ENCODE data around the gene USP34.
"Not testable (repeated sequence)": the region's sequence is repeated elsewhere in the genome, so short reads cannot be mapped to it uniquely, and the experiment has no call there.

USP34 gene

DNA sequence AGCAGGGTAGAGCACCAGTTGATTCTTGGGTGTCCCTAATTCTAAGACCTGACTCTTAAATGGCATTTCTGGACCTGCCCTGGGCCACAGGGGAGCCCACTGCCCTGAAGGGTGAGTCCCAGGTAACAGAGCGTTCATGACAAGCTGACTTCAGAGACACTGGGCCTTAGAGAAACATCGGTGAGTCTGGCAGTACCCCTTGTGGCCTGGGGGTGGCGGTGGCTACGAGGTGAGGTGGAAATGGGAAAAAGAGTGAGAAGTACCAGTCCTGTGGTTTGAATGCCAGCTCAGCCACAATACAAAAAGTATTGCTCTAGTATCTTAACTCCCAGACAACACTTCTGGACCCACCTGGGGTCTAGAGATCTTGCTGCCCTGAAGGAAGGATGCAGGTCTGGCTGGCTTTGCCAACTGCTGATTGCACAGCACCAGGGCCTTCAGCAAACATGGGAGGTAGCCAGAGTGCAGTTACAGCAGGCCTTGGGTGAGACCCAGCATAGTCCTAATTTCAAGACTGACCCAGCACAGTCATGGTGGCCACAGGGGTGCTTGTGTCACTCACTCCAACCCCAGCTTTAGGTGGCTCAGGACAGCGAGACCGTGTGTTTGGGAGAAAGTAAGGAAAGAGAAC, 44.5 kb downstream of the USP34 start:
- peak; percentile 67 for DNase-seq (ENCODE audit: low read depth)

DNA sequence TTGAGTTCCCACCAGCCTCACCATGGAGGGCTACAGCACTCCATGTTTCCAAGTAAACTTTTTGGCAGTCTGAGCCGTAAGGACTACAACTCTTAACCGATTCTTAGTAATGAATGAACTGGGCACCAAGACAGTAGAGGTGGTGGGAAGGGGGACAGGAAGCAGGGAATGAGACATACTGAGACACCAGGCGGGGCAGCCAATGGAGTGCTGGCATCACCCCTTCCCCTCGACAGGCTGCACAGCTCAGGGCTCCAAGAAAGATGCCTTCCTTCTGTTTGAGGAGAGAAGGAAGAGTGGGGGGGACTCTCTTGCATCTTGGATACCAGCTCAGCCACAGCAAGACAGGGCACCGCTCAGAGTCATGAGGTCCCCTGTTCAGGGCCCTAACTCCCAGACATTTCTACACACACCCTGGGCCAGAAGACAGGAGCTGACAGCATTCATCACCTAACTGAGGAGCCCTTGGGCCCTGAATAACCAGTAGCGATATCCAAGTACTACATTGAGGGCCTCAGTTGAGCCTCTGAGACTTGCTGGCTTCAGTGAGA, 45.2 kb downstream of the USP34 start:
- no peak for DNase-seq (ENCODE audit: low read depth)

DNA sequence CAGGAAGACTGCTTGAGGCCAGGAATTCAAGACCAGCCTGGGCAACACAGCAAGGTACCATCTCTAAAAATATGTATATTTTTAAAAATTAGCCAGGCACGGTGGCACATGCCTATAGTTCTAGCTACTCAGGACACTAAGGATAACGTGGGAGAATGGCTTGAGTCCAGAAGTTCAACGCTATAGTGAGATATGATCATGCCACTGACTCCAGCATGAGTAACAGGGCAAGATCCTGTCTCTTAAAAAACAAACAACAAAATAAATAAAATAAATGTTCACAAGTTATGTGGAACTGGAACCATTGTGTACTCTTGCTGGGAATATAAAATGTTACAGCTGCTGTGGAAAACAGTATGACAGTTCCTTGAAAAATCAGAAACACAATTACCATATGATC, 47.2 kb downstream of the USP34 start:
- no peak for DNase-seq (ENCODE audit: low read depth)

DNA sequence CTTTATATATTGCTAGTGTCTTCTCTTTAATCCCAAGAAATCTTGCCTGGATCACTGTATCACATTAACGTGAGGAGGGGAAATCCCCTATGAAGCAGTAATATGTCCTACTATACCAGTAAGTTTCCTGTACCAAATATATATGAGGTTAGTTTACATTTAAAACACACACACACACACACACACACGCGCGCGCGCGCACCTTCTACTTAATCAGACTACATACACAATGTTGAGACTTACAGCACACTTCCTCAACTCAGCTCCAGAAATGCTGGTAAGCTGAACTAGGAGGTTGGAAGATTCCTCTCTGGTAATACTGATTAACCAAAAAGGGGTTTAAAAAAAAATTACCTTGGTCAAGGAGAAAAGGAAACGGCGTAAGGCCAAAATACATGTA, 49.3 kb downstream of the USP34 start:
- no peak for DNase-seq (ENCODE audit: low read depth)

DNA sequence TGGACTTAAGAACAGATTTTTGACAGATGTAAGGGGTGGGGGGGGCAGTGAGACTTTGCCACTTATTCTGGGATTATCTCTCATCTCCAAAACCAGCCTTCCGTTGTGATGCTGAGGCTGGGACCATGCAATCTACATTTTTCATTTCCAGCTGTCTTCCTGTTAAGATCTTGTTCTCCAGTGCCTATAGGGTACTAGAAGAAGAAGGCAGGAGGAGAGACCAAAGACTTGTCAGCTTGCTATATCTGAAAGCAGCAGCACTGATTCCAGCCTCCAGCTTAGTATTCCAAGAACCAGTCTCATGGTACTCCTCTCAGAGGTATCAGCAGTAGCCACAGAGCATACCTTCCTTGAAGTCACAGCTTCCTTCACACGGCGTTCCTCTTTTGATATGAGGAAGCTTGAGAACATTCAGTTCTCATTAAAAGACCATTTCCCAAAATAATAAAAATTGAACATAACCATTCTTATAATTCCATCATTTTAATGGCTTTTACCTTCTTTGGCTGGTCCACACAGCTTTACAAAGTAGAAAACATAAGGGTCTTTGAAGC, 49.8 kb downstream of the USP34 start:
- DNase-seq (ENCODE audit: low read depth) = no peak

- no peak for DNase-seq (ENCODE audit: low read depth)
Measured at GRCh38 chr2:61419570-61419969, 51.3 kb downstream of the USP34 start.

DNA sequence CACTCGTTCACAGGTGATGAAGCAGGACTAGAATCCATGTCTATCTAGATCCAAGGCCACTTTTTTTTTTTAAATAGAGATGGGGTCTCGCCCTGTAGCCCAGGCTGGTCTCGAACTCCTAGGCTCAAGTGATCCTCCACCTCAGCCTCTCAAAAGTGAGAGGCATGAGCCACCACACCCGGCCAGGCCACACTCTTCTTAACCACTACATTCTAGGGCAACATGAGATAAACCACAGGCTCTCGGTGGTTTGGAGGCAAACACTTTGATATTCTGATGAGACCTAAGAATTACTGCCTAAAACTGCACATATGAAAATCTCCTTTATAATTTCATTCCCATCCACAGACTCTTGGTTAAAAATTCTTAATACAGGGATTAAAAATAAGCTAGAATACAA, 51.8 kb downstream of the USP34 start:
- no peak for DNase-seq (ENCODE audit: low read depth)

- DNase-seq (ENCODE audit: low read depth) = no peak
Measured at GRCh38 chr2:61416871-61417645, 53.8 kb downstream of the USP34 start.

GRCh38 chr2:61415265-61415664, 55.6 kb downstream of the USP34 start:
- no peak for DNase-seq (ENCODE audit: low read depth)

- DNase-seq (ENCODE audit: low read depth) = no peak
Measured at GRCh38 chr2:61414674-61415073, 56.2 kb downstream of the USP34 start.

DNA sequence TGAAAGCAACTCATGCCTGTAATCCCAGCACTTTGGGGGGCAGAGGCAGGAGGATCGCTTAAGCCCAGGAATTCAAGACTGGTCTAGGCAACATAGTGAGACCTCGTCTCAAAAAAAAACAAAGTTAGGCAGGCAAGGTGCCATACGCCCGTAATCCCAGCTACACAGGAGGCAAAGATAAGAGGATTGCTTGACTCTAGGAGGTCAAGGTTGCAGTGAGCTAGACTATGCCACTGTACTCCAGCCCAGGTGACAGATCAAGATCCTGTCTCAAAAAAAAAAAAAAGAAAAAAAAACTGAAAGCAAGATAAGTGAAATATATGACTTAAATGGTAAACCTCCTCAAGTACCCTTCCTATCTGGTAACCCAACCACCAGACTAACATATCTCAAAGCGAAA, 59.8 kb downstream of the USP34 start:
- DNase-seq (ENCODE audit: low read depth) = no peak

GRCh38 chr2:61410185-61410584, 60.7 kb downstream of the USP34 start:
- no peak for DNase-seq (ENCODE audit: low read depth)

DNA sequence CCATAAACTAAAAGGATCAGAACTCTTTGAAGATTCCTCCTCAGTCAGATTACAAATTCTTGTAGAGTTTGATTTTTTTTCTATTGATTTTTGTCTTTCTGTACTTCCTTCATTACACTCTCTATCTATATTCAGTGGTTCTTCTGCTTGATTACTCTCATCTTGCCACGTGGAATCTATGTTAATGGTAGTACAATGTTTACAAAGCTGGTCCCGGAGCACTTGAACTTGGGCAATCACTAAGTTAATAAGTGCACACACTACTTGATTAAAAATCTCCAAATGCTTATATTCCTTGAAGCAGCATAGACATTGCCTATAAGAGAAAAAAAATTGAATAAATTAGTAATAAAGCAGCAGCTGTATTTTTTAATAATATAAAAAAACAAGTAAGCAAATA, 65.1 kb downstream of the USP34 start:
- DNase-seq (ENCODE audit: low read depth) = no peak

DNA sequence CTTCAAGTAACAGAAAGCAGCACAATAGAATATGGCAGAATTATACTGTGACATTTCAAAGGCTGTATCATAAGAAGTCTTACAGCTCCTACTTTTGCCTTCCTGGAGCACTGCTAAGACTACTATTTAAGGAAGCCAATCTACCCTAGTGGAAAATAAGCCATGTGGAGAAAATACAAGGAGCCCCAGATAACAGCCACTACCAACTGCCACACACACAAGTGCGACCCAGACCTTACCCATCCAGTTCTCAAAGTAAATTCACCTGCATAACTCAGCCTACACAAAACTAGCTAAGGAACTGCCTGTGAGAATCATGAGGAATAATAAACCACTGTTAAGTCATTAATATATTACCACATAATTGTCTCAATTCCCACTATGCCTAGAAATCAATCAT, 66.4 kb downstream of the USP34 start:
- no peak for DNase-seq (ENCODE audit: low read depth)

DNA sequence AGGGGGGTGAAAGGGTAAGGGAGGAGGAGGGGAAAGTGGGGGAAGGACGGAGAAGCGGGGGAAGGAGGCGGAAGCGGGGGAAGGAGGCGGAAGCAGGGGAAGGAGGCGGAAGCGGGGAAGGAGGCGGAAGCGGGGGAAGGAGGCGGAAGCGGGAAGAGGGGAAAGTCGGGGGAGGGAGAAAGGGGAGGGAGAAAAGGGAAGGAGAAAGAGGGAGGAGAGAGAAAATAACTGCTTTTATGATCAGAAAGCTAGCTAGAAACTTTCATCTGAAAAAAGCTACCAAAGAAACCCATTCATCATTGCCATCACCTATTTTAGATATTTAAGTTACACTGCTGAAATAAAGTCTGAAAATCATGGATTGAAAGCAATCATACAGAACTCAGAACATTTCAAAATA, 72.5 kb downstream of the USP34 start:
- no peak for DNase-seq (ENCODE audit: low read depth)

DNA sequence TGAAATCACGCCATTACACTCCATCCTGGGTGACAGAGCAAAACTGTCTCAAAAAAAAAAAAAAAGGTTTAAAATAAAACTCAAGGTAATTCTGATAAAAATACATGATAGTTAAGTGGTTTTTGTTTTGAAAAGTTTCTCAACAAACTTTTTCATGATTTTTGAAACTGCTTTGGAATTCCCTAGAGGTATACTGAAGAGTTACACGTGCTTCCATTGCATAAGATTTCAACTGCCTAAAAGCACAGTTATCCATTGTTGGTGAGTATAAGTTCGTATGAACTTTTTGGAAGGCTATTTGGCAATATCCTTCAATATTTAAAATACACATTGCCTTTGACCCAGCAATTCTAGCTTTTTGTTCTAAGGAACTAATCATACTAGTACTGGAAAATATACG, 74.9 kb downstream of the USP34 start:
- no peak for DNase-seq (ENCODE audit: low read depth)

GRCh38 chr2:61387588-61387987, 83.3 kb downstream of the USP34 start:
- not testable (repeated sequence) for DNase-seq (ENCODE audit: low read depth)

DNA sequence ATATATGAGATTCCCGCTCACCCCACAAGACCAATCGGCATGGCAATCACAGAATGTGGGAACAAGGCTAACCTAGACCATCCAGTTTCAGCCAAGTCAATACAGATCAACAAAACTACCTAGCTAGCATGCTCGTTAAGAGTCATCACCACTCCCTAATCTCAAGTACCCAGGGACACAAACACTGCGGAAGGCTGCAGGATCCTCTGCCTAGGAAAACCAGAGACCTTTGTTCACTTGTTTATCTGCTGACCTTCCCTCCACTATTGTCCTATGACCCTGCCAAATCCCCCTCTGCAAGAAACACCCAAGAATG, 90.0 kb downstream of the USP34 start:
- DNase-seq (ENCODE audit: low read depth) = not testable (repeated sequence)

DNA sequence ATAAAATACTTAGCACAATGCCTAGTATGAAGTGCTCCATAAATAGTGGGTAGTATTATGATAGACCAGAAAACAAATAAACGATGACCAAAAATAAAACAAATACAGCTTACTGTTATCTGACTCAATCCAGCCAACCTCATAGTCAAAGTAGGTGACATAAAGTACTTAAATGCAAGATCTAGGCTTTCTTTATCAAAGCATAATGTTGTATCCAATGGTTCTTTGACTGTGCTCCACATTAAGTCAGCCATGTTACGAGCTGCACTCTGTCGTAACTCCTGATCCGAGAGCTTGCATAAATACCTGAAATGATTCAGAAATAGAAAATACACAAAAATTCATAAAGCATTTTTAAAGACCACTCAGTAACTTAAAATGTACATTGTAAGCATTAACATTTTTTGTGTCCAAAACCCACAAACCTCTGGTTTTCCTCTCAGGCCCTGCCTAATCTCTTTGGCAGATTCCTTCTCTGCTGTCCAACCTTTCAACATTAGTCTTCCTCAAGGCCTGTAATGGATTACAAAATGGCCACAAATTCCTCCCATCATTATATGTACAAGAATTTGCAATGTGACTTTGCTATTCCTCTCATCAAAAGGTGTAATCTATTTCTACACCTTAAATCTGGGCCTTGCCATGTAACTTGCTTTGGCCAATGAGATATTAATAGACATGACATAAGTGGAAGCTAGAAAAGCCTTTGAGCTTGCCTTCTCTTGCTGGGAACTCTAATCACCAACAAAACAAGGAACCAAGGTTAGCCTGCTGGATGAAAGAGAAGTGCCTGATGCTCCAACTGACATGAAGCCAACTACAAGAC, 90.6 kb downstream of the USP34 start:
- no peak for DNase-seq (ENCODE audit: low read depth)

GRCh38 chr2:61379521-61379920, 91.4 kb downstream of the USP34 start:
- DNase-seq (ENCODE audit: low read depth) = no peak

DNA sequence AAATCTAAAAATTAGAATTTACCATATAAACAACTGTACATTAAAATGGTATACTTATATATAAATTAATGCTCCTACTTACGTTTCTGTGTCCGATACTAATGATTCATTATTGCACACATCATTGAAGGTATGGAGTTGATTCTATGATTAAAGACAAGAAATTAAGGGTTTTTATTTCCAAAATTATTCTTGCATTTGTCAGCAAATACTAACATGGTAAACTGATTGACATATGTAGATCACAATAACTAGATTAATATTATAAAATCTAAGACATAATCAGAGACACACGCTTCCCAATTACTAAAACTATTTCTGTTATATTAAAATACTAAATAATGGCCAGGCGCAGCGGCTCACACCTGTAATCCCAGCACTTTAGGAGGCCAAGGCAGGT, 92.6 kb downstream of the USP34 start:
- no peak for DNase-seq (ENCODE audit: low read depth)

GRCh38 chr2:61377046-61377445, 93.8 kb downstream of the USP34 start:
- no peak for DNase-seq (ENCODE audit: low read depth)

- DNase-seq (ENCODE audit: low read depth) = no peak
Measured at GRCh38 chr2:61376211-61376610, 94.7 kb downstream of the USP34 start.

All from stimulated activated CD4-positive, alpha-beta T cell treated with anti-CD3 and anti-CD28 coated beads, Interleukin-2, amount 100 ng/mL, for 4 hours (primary cell).